WTC11 (cell line): ENCODE results near the gene KCNMB4. TPM values are rescaled to one million over a fixed set of nuclear protein-coding genes. Genes with fewer than 3 reads are reported as not detected.

Source experiments
- ATAC-seq: fragments of 200-7000 bp; cut with Tn5 transposase; 2 replicates; pipeline ENCODE4 v1.10.0; 2021; ENCODE audit warnings: mild to moderate bottlenecking, moderate library complexity
- CTCF ChIA-PET: fragments of 300-600 bp; sonication (Branson Sonifier 250); formaldehyde crosslinking; loops from one replicate; lab custom pipeline; 2021; ENCODE audit warnings: antibody characterized with exemption; lab: Charles Lee
- POLR2A ChIA-PET: fragments of 350-600 bp; sonication (Branson Sonifier 250); formaldehyde crosslinking; loops from one replicate; lab custom pipeline; 2021; ENCODE audit warnings: antibody characterized with exemption; lab: Charles Lee
- DNase-seq: peaks from one replicate; pipeline ENCODE4 v3.0.0; 2021; ENCODE audit warnings: low spot score
- H3K27ac Mint-ChIP-seq: 2 replicates; pipeline ENCODE4 v1.8.0; 2021; ENCODE audit warnings: mixed read lengths
- H3K27me3 Mint-ChIP-seq: 2 replicates; pipeline ENCODE4 v1.8.0; 2021; ENCODE audit warnings: low read depth, mild to moderate bottlenecking, moderate library complexity, mixed read lengths
- H3K36me3 Mint-ChIP-seq: 2 replicates; pipeline ENCODE4 v1.8.0; 2021; ENCODE audit warnings: mixed read lengths
- H3K4me1 Mint-ChIP-seq: 2 replicates; pipeline ENCODE4 v1.8.0; 2022; ENCODE audit warnings: mixed read lengths
- H3K4me3 Mint-ChIP-seq: 2 replicates; pipeline ENCODE4 v1.8.0; 2021; ENCODE audit warnings: mild to moderate bottlenecking, moderate library complexity, mixed read lengths
- H3K9me3 Mint-ChIP-seq: 2 replicates; pipeline ENCODE4 v1.8.0; 2021; ENCODE audit warnings: mixed read lengths
- ETV6 ChIP-seq: sonication (generic); formaldehyde crosslinking; IDR thresholded peaks from 2 replicates; pipeline ENCODE4 v1.8.1; 2022; ENCODE audit warnings: mild to moderate bottlenecking, missing genetic modification reagents
- FOXJ3 ChIP-seq: sonication (generic); formaldehyde crosslinking; IDR thresholded peaks from 2 replicates; pipeline ENCODE4 v1.9.0; 2021; ENCODE audit warnings: missing genetic modification reagents, mild to moderate bottlenecking, borderline replicate concordance
- ZNF219 ChIP-seq: sonication (generic); formaldehyde crosslinking; IDR thresholded peaks from 2 replicates; pipeline ENCODE4 v1.8.0; 2023; ENCODE audit warnings: missing genetic modification reagents, mild to moderate bottlenecking, borderline replicate concordance
- ZNF416 ChIP-seq: fragments of 250-450 bp; sonication (Bioruptor Pico); IDR thresholded peaks from 2 replicates; pipeline ENCODE4 v1.9.0; 2021; ENCODE audit warnings: mild to moderate bottlenecking, inconsistent platforms
- total RNA-seq: library from RNA; stranded (reverse); gene quantifications from 3 replicates; pipeline ENCODE4 v1.2.3, GENCODE V29; 2021
- TF ChIP-seq, protein P1 (sequence below): sonication (generic); formaldehyde crosslinking; IDR thresholded peaks from 2 replicates; pipeline ENCODE4 v1.8.1; 2022; ENCODE audit warnings: mild to moderate bottlenecking, moderate library complexity, missing genetic modification reagents
- TF ChIP-seq, protein P2 (sequence below): sonication (generic); formaldehyde crosslinking; IDR thresholded peaks from 2 replicates; pipeline ENCODE4 v1.8.0; 2022; ENCODE audit warnings: mild to moderate bottlenecking, missing genetic modification reagents
- TF ChIP-seq, protein P3 (sequence below): sonication (generic); formaldehyde crosslinking; IDR thresholded peaks from 2 replicates; pipeline ENCODE4 v1.8.0; 2022; ENCODE audit warnings: mild to moderate bottlenecking, missing genetic modification reagents
- TF ChIP-seq, protein P4 (sequence below): sonication (generic); formaldehyde crosslinking; IDR thresholded peaks from 2 replicates; pipeline ENCODE4 v1.8.0; 2023; ENCODE audit warnings: missing genetic modification reagents, mild to moderate bottlenecking, borderline replicate concordance
- TF ChIP-seq, protein P5 (sequence below): sonication (generic); formaldehyde crosslinking; IDR thresholded peaks from 2 replicates; pipeline ENCODE4 v1.8.1; 2022; ENCODE audit warnings: mild to moderate bottlenecking, missing genetic modification reagents, moderate library complexity, borderline replicate concordance

Gene KCNMB4
- total RNA-seq, 1 experiment from 2014 or later, result 23.3 TPM

DNA sequence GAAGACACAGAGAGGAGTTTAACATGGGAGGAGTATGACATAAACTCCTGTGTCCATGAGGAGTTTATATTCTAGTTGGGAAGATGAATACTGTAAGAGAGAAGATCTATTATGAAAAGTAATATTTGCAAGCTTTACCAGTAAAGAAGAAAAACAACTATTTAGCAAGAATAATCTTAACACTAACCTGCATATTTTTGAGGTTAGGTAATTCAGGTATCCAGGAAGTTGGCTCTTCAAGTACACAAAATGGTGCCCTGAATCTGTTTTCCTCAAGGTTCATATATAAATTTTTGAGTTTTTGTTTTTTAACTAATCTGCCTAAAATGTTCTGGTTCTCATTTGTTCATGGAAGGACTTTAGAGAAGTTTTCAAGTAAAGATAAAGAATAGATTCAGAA lies 33.9 kb upstream of the KCNMB4 start:
- Mint-ChIP-seq H3K27ac (peak overlapping the region; percentile 76), H3K4me1 (peaks cover 60% of the 10 kb centered on the region)
- no peak for ATAC-seq
- no peak for DNase-seq
- no peak for TF ChIP-seq ZNF416
- TF ChIP-seq, protein P1, sequence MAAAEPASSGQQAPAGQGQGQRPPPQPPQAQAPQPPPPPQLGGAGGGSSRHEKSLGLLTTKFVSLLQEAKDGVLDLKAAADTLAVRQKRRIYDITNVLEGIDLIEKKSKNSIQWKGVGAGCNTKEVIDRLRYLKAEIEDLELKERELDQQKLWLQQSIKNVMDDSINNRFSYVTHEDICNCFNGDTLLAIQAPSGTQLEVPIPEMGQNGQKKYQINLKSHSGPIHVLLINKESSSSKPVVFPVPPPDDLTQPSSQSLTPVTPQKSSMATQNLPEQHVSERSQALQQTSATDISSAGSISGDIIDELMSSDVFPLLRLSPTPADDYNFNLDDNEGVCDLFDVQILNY (CRISPR knock-in tag), result no peak
- TF ChIP-seq, protein P2, sequence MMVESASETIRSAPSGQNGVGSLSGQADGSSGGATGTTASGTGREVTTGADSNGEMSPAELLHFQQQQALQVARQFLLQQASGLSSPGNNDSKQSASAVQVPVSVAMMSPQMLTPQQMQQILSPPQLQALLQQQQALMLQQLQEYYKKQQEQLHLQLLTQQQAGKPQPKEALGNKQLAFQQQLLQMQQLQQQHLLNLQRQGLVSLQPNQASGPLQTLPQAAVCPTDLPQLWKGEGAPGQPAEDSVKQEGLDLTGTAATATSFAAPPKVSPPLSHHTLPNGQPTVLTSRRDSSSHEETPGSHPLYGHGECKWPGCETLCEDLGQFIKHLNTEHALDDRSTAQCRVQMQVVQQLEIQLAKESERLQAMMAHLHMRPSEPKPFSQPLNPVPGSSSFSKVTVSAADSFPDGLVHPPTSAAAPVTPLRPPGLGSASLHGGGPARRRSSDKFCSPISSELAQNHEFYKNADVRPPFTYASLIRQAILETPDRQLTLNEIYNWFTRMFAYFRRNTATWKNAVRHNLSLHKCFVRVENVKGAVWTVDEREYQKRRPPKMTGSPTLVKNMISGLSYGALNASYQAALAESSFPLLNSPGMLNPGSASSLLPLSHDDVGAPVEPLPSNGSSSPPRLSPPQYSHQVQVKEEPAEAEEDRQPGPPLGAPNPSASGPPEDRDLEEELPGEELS, result no peak
- no peak for TF ChIP-seq ZNF219 (CRISPR knock-in tag)
- TF ChIP-seq, protein P3, sequence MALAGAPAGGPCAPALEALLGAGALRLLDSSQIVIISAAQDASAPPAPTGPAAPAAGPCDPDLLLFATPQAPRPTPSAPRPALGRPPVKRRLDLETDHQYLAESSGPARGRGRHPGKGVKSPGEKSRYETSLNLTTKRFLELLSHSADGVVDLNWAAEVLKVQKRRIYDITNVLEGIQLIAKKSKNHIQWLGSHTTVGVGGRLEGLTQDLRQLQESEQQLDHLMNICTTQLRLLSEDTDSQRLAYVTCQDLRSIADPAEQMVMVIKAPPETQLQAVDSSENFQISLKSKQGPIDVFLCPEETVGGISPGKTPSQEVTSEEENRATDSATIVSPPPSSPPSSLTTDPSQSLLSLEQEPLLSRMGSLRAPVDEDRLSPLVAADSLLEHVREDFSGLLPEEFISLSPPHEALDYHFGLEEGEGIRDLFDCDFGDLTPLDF (CRISPR knock-in tag), result no peak
- TF ChIP-seq, protein P4, sequence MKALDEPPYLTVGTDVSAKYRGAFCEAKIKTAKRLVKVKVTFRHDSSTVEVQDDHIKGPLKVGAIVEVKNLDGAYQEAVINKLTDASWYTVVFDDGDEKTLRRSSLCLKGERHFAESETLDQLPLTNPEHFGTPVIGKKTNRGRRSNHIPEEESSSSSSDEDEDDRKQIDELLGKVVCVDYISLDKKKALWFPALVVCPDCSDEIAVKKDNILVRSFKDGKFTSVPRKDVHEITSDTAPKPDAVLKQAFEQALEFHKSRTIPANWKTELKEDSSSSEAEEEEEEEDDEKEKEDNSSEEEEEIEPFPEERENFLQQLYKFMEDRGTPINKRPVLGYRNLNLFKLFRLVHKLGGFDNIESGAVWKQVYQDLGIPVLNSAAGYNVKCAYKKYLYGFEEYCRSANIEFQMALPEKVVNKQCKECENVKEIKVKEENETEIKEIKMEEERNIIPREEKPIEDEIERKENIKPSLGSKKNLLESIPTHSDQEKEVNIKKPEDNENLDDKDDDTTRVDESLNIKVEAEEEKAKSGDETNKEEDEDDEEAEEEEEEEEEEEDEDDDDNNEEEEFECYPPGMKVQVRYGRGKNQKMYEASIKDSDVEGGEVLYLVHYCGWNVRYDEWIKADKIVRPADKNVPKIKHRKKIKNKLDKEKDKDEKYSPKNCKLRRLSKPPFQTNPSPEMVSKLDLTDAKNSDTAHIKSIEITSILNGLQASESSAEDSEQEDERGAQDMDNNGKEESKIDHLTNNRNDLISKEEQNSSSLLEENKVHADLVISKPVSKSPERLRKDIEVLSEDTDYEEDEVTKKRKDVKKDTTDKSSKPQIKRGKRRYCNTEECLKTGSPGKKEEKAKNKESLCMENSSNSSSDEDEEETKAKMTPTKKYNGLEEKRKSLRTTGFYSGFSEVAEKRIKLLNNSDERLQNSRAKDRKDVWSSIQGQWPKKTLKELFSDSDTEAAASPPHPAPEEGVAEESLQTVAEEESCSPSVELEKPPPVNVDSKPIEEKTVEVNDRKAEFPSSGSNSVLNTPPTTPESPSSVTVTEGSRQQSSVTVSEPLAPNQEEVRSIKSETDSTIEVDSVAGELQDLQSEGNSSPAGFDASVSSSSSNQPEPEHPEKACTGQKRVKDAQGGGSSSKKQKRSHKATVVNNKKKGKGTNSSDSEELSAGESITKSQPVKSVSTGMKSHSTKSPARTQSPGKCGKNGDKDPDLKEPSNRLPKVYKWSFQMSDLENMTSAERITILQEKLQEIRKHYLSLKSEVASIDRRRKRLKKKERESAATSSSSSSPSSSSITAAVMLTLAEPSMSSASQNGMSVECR (CRISPR knock-in tag), result no peak
- TF ChIP-seq, protein P5, sequence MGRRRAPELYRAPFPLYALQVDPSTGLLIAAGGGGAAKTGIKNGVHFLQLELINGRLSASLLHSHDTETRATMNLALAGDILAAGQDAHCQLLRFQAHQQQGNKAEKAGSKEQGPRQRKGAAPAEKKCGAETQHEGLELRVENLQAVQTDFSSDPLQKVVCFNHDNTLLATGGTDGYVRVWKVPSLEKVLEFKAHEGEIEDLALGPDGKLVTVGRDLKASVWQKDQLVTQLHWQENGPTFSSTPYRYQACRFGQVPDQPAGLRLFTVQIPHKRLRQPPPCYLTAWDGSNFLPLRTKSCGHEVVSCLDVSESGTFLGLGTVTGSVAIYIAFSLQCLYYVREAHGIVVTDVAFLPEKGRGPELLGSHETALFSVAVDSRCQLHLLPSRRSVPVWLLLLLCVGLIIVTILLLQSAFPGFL (CRISPR knock-in tag), result no peak
- TF ChIP-seq FOXJ3, result no peak
- TF ChIP-seq, all 79 proteins: peak for 0
- Mint-ChIP-seq H3K4me3 (no peak overlapping the region), H3K9me3 (no peaks in the 10 kb centered on the region; the same call in 1 of the 2 replicates), H3K36me3 (0 out of 2 replicates have a peak, but pooled peaks cover 3% of the 10 kb centered on the region), H3K27me3 (no peaks in the 10 kb centered on the region)
- ChIA-PET CTCF (no interaction called here), POLR2A (no interaction called here)

DNA sequence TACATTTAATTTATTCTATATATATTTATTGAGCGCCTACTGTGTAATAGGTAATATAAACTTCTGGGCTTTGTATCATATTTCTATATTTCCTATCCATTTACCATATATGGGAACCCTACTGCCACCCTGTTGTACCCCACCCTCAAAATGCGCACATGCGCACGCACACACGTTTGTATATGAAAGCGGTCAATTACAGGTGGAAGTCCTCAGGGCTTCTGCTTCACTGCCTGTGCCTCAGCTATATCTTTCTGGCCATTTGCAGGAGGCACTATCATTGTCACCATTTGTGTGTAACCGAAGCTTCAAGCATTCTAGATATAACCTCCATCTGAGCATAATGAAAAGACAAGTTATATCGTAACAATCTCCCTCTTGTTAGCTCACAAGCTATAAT lies 31.3 kb upstream of the KCNMB4 start:
- ATAC-seq, result no peak; the same call in 1 of the 2 replicates
- no peak for TF ChIP-seq ETV6 (CRISPR knock-in tag)
- TF ChIP-seq, protein P2, result peak; percentile 27; the same call in 1 of the 2 replicates
- ChIA-PET POLR2A (interaction anchor here (0.6 kb wide), 1 partner anchor 50 kb away, joined by 4 read pairs; no protein-coding TSS in a partner anchor), CTCF (interaction anchor here (1.0 kb wide), 1 partner anchor 455 kb away, joined by 3 read pairs; no protein-coding TSS in a partner anchor)
- H3K4me3 Mint-ChIP-seq, result no peak overlapping the region
- no peaks in the 10 kb centered on the region for H3K27me3 Mint-ChIP-seq
- peaks cover 50% of the 10 kb centered on the region for H3K4me1 Mint-ChIP-seq
- no peak for DNase-seq
- peaks cover 17% of the 10 kb centered on the region for H3K36me3 Mint-ChIP-seq
- peak overlapping the region; percentile 66 for H3K27ac Mint-ChIP-seq
- no peaks in the 10 kb centered on the region for H3K9me3 Mint-ChIP-seq
